B cell (primary cell): ENCODE results near the gene DPM2. TPM values are rescaled to one million over a fixed set of nuclear protein-coding genes. Genes with fewer than 3 reads are reported as not detected.

Source experiments
- ATAC-seq: fragments of 200-7000 bp; cut with Tn5 transposase; one replicate; pipeline ENCODE4 v1.10.0; 2021; ENCODE audit warnings: low read depth, mild to moderate bottlenecking, moderate number of reproducible peaks, moderate library complexity
- CTCF ChIA-PET: fragments of 350-600 bp; sonication (Branson Sonifier 250); formaldehyde crosslinking; loops from one replicate; lab custom pipeline; 2021; ENCODE audit warnings: antibody characterized with exemption, inconsistent platforms; lab: Charles Lee
- POLR2A ChIA-PET: fragments of 350-600 bp; sonication (Branson Sonifier 250); formaldehyde crosslinking; loops from one replicate; lab custom pipeline; 2021; ENCODE audit warnings: antibody characterized with exemption; lab: Charles Lee
- DNase-seq: peaks from one replicate; pipeline ENCODE4 v3.0.0; 2013
- H2AFZ ChIP-seq: 2 replicates; pipeline ENCODE4 v1.6.1; 2012; ENCODE audit warnings: mild to moderate bottlenecking, low read depth, low read length; ENCODE audit not compliant: insufficient read depth, poor library complexity, severe bottlenecking
- H3K27ac ChIP-seq, 2 donors: 1 replicate in 1 of 2; 2 replicates in 1 of 2; pipeline ENCODE4 v1.5.1; 2012 to 2013; ENCODE audit warnings: low read length in 2 of 2, mild to moderate bottlenecking in 2 of 2, moderate library complexity in 1 of 2
- H3K27me3 ChIP-seq, 4 experiments: fragments of 200-600 bp in 1 of 4; sonication (generic) in 1 of 4; replicated peaks in 1 of 4; 1 replicate in 2 of 4; 2 replicates in 2 of 4; pipeline versions ENCODE4 v1.6.1 to v1.7.0; 2013 to 2016; ENCODE audit warnings: low read length in 3 of 4, mild to moderate bottlenecking in 2 of 4, mixed read lengths in 1 of 4, moderate library complexity in 1 of 4; ENCODE audit not compliant: insufficient read depth in 4 of 4, control insufficient read depth in 3 of 4; ENCODE audit errors: control extremely low read depth in 1 of 4
- H3K36me3 ChIP-seq, 2 experiments: replicated peaks in 1 of 2; 1 replicate in 1 of 2; 2 replicates in 1 of 2; pipeline versions ENCODE4 v1.6.1 to v1.7.1; 2013; ENCODE audit warnings: low read length in 1 of 2; ENCODE audit not compliant: insufficient read depth in 2 of 2, control insufficient read depth in 1 of 2; ENCODE audit errors: control extremely low read depth in 1 of 2, extremely low read depth in 1 of 2
- H3K4me1 ChIP-seq, 2 donors: fragments of 200-600 bp in 1 of 2; sonication (generic) in 1 of 2; 1 replicate in 1 of 2; 2 replicates in 1 of 2; pipeline versions ENCODE4 v1.5.1 to v1.6.1; 2013 to 2017; ENCODE audit warnings: low read length in 2 of 2; ENCODE audit not compliant: control insufficient read depth in 2 of 2, insufficient read depth in 2 of 2
- H3K4me2 ChIP-seq: replicated peaks from 2 replicates; pipeline ENCODE3; 2012; ENCODE audit warnings: mild to moderate bottlenecking, low read depth, low read length; ENCODE audit not compliant: poor library complexity, severe bottlenecking
- H3K4me3 ChIP-seq, 5 experiments: fragments of 200-600 bp in 1 of 5; sonication (generic) in 1 of 5; 1 replicate in 3 of 5; 2 replicates in 2 of 5; pipeline versions ENCODE4 v1.5.1 to v1.7.0; 2011 to 2016; ENCODE audit warnings: low read length in 4 of 5, mild to moderate bottlenecking in 4 of 5, low read depth in 2 of 5, control low read depth in 1 of 5, moderate library complexity in 1 of 5; ENCODE audit not compliant: insufficient read depth in 1 of 5; ENCODE audit errors: control extremely low read depth in 1 of 5, extremely low read depth in 1 of 5
- H3K79me2 ChIP-seq: fragments of 200-600 bp; sonication (generic); one replicate; pipeline ENCODE4 v1.6.0; 2016; ENCODE audit warnings: low read length; ENCODE audit not compliant: control insufficient read depth, insufficient read depth
- H3K9ac ChIP-seq: fragments of 200-600 bp; sonication (generic); 2 replicates; pipeline ENCODE4 v1.6.1; 2017; ENCODE audit warnings: mild to moderate bottlenecking, low read length, moderate library complexity
- H3K9me3 ChIP-seq, 3 donors: one replicate each; pipeline versions ENCODE4 v1.6.1 to v1.7.1; 2013; ENCODE audit warnings: low read length in 2 of 3; ENCODE audit not compliant: control insufficient read depth in 2 of 3, insufficient read depth in 1 of 3; ENCODE audit errors: control extremely low read depth in 1 of 3
- H4K20me1 ChIP-seq: 2 replicates; pipeline ENCODE4 v1.6.0; 2012; ENCODE audit warnings: mild to moderate bottlenecking, low read length; ENCODE audit not compliant: insufficient read depth, control insufficient read depth, poor library complexity, severe bottlenecking
- H3K27ac Mint-ChIP-seq: one replicate; pipeline ENCODE4 v1.8.0; 2021; ENCODE audit warnings: mixed read lengths
- H3K27me3 Mint-ChIP-seq: one replicate; pipeline ENCODE4 v1.8.0; 2021; ENCODE audit warnings: mixed read lengths
- H3K4me1 Mint-ChIP-seq: one replicate; pipeline ENCODE4 v1.8.0; 2021; ENCODE audit warnings: mixed read lengths
- H3K4me3 Mint-ChIP-seq: one replicate; pipeline ENCODE4 v1.8.0; 2021; ENCODE audit warnings: mixed read lengths
- H3K9me3 Mint-ChIP-seq: one replicate; pipeline ENCODE4 v1.8.0; 2022; ENCODE audit warnings: mixed read lengths; ENCODE audit not compliant: insufficient read depth
- CTCF ChIP-seq: fragments of 200-600 bp; IDR thresholded peaks from one replicate; pipeline ENCODE4 v1.8.0; 2022; ENCODE audit warnings: antibody characterized with exemption, mild to moderate bottlenecking
- EZH2 ChIP-seq: IDR thresholded peaks from 2 replicates; pipeline ENCODE4 v1.6.1; 2012; ENCODE audit warnings: borderline replicate concordance, low read depth, mild to moderate bottlenecking, moderate library complexity, low read length; ENCODE audit not compliant: insufficient read depth, poor library complexity, severe bottlenecking
- WGBS: methylation state at CpG from one replicate; pipeline ENCODE4 v1.1.5; 2013; ENCODE audit warnings: missing lambda C conversion rate; ENCODE audit not compliant: insufficient coverage; 5-methylcytosine and 5-hydroxymethylcytosine counted together
- intact Hi-C: fragments of 100-400 bp; cut with micrococcal nuclease; formaldehyde crosslinking; loops from one replicate; pipeline ENCODE4 v1.10.0; 2022
- polyA plus RNA-seq: library from polyadenylated mRNA; depleted of rRNA; stranded (reverse); fragments of >200 nt; gene quantifications from 2 replicates; pipeline ENCODE4 v1.2.3, GENCODE V29; 2012
- total RNA-seq, 2 donors: library from RNA; stranded (reverse); fragments of 120-200 nt in 1 of 2; gene quantifications; 1 replicate in 1 of 2; 2 replicates in 1 of 2; pipeline versions ENCODE4 v1.2.3 to v1.2.4, GENCODE V29; 2013 to 2022

DPM2 gene
- total and polyA plus RNA-seq, 2 donors (not counting 1 experiment from before 2014, with no cell fraction given): 34.1 to 42.9 TPM

GRCh38 chr9:127917603-127918002 is 20.1 kb downstream of the DPM2 start:
- ATAC-seq: peak; percentile 57
- POLR2A ChIA-PET: interaction anchor here (0.7 to 6.4 kb wide), 8 partner anchors 10 to 186 kb away, joined by 3 to 228 read pairs (median 5); partner anchors contain the start of genes ENG, ST6GALNAC6 and TOR2A
- CTCF ChIA-PET: interaction anchor here (0.6 to 17.3 kb wide), 10 partner anchors 13 to 183 kb away, joined by 3 to 237 read pairs (median 5); partner anchors contain the start of genes CDK9 and TOR2A
- Histone ChIP-seq H3K9ac (peak overlapping the region; percentile 66), H3K4me3 (peak overlapping the region in 4 of 5 experiments; percentile 41 to 99 (median 56)), H3K27me3 (peaks cover 0 to 3% (median 0%) of the 10 kb centered on the region in 4 experiments), H3K9me3 (no peaks in the 10 kb centered on the region), H3K4me1 (peaks cover 46 to 73% of the 10 kb centered on the region in 2 donors), H4K20me1 (no peaks in the 10 kb centered on the region), H3K4me2 (peak overlapping the region; percentile 100), H3K27ac (peak overlapping the region; percentile 81 to 86), H2AFZ (no peak overlapping the region), H3K36me3 (peaks cover 0 to 17% of the 10 kb centered on the region in 2 experiments), H3K79me2 (peaks cover 67% of the 10 kb centered on the region)
- peak overlapping the region; percentile 95 for H3K27ac Mint-ChIP-seq
- peak overlapping the region; percentile 94 for H3K4me3 Mint-ChIP-seq
- 11% methylated on average over 6 of the region's 6 CpGs for WGBS
- H3K9me3 Mint-ChIP-seq: no peaks in the 10 kb centered on the region
- TF ChIP-seq EZH2 (no peak), CTCF (no peak)
- DNase-seq: peak; percentile 92
- intact Hi-C loops: loop anchor here (1.0 to 5.0 kb wide), 11 partner anchors 11 to 693 kb away; partner anchors contain the start of genes FPGS, PIP5KL1, ST6GALNAC6 and STXBP1
- H3K27me3 Mint-ChIP-seq: no peaks in the 10 kb centered on the region
- peaks cover 64% of the 10 kb centered on the region for H3K4me1 Mint-ChIP-seq
